ENCODE results near the gene LHX5. TPM values are rescaled to one million over a fixed set of nuclear protein-coding genes. Genes with fewer than 3 reads are reported as not detected.

The LHX5 gene
- total RNA-seq, 1 experiment from 2014 or later, result not detected

GRCh38 chr12:113477842-113478215, 6.2 kb upstream of the LHX5 start:
- POLR2A ChIA-PET, result no interaction called here
- H3K4me3 Mint-ChIP-seq (ENCODE audit: unreplicated experiment), result no peak overlapping the region
- CTCF ChIA-PET, result interaction anchor here (0.7 to 1.0 kb wide), 2 partner anchors 16 to 131 kb away, joined by 3 read pairs; no protein-coding TSS in a partner anchor
- intact Hi-C loops (cut with micrococcal nuclease), result no loop called here
- H3K27ac Mint-ChIP-seq (ENCODE audit: low read depth, unreplicated experiment), result no peak overlapping the region
- H3K9me3 Mint-ChIP-seq (ENCODE audit: unreplicated experiment), result peaks cover 8% of the 10 kb centered on the region
- H3K27me3 Mint-ChIP-seq (ENCODE audit: insufficient read depth, unreplicated experiment), result peaks cover 93% of the 10 kb centered on the region
- TF ChIP-seq CTCF (IDR thresholded peaks at IDR 0.05; ENCODE audit: unreplicated experiment), result no peak
- H3K36me3 Mint-ChIP-seq (ENCODE audit: insufficient read depth, unreplicated experiment), result no peaks in the 10 kb centered on the region
- H3K4me1 Mint-ChIP-seq (ENCODE audit: insufficient read depth, unreplicated experiment), result peaks cover 6% of the 10 kb centered on the region
- DNase-seq (ENCODE audit: unreplicated experiment), result no peak
- BruUV-seq (replicated peaks), result no TSS peak

- Mint-ChIP-seq H3K4me3 (ENCODE audit: unreplicated experiment) (no peak overlapping the region), H3K27me3 (ENCODE audit: insufficient read depth, unreplicated experiment) (peaks cover 93% of the 10 kb centered on the region), H3K9me3 (ENCODE audit: unreplicated experiment) (peaks cover 8% of the 10 kb centered on the region), H3K36me3 (ENCODE audit: insufficient read depth, unreplicated experiment) (no peaks in the 10 kb centered on the region), H3K27ac (ENCODE audit: low read depth, unreplicated experiment) (no peak overlapping the region), H3K4me1 (ENCODE audit: insufficient read depth, unreplicated experiment) (peaks cover 6% of the 10 kb centered on the region)
- intact Hi-C loops (cut with micrococcal nuclease), result no loop called here
- ChIA-PET POLR2A (no interaction called here), CTCF (interaction anchor here (0.7 to 1.0 kb wide), 2 partner anchors 15 to 130 kb away, joined by 3 read pairs; no protein-coding TSS in a partner anchor)
- no peak for DNase-seq (ENCODE audit: unreplicated experiment)
- no TSS peak for BruUV-seq (replicated peaks)
- TF ChIP-seq CTCF (IDR thresholded peaks at IDR 0.05; ENCODE audit: unreplicated experiment), result no peak
Measured at GRCh38 chr12:113477171-113477841, 5.6 kb upstream of the LHX5 start.

- H3K4me3 Mint-ChIP-seq (ENCODE audit: unreplicated experiment), result no peak overlapping the region
- H3K4me1 Mint-ChIP-seq (ENCODE audit: insufficient read depth, unreplicated experiment), result peaks cover 6% of the 10 kb centered on the region
- CTCF ChIA-PET, result no interaction called here
- no peak for DNase-seq (ENCODE audit: unreplicated experiment)
- peaks cover 93% of the 10 kb centered on the region for H3K27me3 Mint-ChIP-seq (ENCODE audit: insufficient read depth, unreplicated experiment)
- no peak for TF ChIP-seq CTCF (IDR thresholded peaks at IDR 0.05; ENCODE audit: unreplicated experiment)
- H3K36me3 Mint-ChIP-seq (ENCODE audit: insufficient read depth, unreplicated experiment), result no peaks in the 10 kb centered on the region
- BruUV-seq (replicated peaks), result no TSS peak
- intact Hi-C loops (cut with micrococcal nuclease), result no loop called here
- POLR2A ChIA-PET, result no interaction called here
- H3K9me3 Mint-ChIP-seq (ENCODE audit: unreplicated experiment), result peaks cover 8% of the 10 kb centered on the region
- H3K27ac Mint-ChIP-seq (ENCODE audit: low read depth, unreplicated experiment), result no peak overlapping the region
Measured at GRCh38 chr12:113476176-113476986, 4.7 kb upstream of the LHX5 start.

- intact Hi-C loops (cut with micrococcal nuclease), result no loop called here
- peaks cover 6% of the 10 kb centered on the region for H3K4me1 Mint-ChIP-seq (ENCODE audit: insufficient read depth, unreplicated experiment)
- H3K27me3 Mint-ChIP-seq (ENCODE audit: insufficient read depth, unreplicated experiment), result peaks cover 93% of the 10 kb centered on the region
- H3K36me3 Mint-ChIP-seq (ENCODE audit: insufficient read depth, unreplicated experiment), result no peaks in the 10 kb centered on the region
- no peak for DNase-seq (ENCODE audit: unreplicated experiment)
- ChIA-PET POLR2A (no interaction called here), CTCF (no interaction called here)
- no peak overlapping the region for H3K4me3 Mint-ChIP-seq (ENCODE audit: unreplicated experiment)
- H3K9me3 Mint-ChIP-seq (ENCODE audit: unreplicated experiment), result peaks cover 8% of the 10 kb centered on the region
- no TSS peak for BruUV-seq (replicated peaks)
- no peak for TF ChIP-seq CTCF (IDR thresholded peaks at IDR 0.05; ENCODE audit: unreplicated experiment)
- no peak overlapping the region for H3K27ac Mint-ChIP-seq (ENCODE audit: low read depth, unreplicated experiment)
Measured at GRCh38 chr12:113475451-113476175, 3.9 kb upstream of the LHX5 start.

Measured in MCF 10A (cell line).